ENCODE results near the gene HCN2. TPM values are rescaled to one million over a fixed set of nuclear protein-coding genes. Genes with fewer than 3 reads are reported as not detected.

HCN2 gene
- total RNA-seq, 4 donors from 2014 or later: 0.14 to 1.00 (median 0.64) TPM; not detected in 1

DNA sequence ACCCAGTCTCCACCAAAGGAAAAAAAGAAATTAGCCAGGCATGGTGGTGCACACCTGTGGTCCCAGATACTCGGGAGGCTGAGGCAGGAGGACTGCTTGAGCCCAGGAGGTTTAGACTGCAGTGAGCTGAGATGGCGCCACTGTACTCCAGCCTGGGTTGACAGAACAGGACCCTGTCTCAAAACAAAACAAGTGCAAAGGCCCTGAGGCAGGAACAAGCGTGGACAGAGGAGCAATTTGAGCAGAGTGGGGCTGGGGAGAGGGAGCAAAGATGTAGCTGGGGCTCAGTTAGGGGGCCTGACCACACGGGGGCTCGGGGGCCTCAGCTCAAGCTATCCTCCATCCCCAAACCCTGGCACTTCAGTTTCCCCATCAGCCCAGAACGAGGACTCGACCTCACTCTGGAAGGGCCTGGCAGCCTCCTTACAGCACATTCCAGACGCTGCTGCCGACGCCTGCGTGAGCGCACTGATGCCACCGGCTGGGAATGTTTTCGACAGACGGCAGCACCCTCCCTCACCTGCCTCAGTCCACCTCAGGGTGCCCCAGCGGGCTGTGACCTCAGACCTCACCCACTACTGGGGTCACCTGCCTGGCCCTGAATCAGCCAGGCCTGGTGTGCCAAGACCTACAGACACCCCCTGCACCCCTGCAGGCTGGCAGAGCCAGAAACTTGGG lies 45.4 kb downstream of the HCN2 start:
- Histone ChIP-seq H3K27ac (no peak overlapping the region), H3K27me3 (no peaks in the 10 kb centered on the region), H3K4me1 (peaks cover 25 to 35% (median 31%) of the 10 kb centered on the region in 4 donors), H3K9me3 (no peaks in the 10 kb centered on the region), H3K36me3 (no peaks in the 10 kb centered on the region), H3K4me3 (no peak overlapping the region)
- no peak for DNase-seq
- intact Hi-C loops (cut with DNase I; ENCODE audit: low total_unique reads) (no loop called here), in situ Hi-C loops (cut with MboI; ENCODE audit: low pct_ligation_motif_present in 1 of 4, low pct_unique_long_range_greater_than_20kb in 1 of 4, low sequenced_read_pairs in 3 of 4) (no loop called here)
- WGBS, 2 donors (ENCODE audit: low coverage in 1 of 2): 76 to 93% methylated on average over 3 to 16 of the region's 16 CpGs
- no peak for TF ChIP-seq EP300 (IDR thresholded peaks at IDR 0.05; ENCODE audit: low read depth)
- no peak for TF ChIP-seq POLR2AphosphoS5 (IDR thresholded peaks at IDR 0.05)
- TF ChIP-seq, protein P1, sequence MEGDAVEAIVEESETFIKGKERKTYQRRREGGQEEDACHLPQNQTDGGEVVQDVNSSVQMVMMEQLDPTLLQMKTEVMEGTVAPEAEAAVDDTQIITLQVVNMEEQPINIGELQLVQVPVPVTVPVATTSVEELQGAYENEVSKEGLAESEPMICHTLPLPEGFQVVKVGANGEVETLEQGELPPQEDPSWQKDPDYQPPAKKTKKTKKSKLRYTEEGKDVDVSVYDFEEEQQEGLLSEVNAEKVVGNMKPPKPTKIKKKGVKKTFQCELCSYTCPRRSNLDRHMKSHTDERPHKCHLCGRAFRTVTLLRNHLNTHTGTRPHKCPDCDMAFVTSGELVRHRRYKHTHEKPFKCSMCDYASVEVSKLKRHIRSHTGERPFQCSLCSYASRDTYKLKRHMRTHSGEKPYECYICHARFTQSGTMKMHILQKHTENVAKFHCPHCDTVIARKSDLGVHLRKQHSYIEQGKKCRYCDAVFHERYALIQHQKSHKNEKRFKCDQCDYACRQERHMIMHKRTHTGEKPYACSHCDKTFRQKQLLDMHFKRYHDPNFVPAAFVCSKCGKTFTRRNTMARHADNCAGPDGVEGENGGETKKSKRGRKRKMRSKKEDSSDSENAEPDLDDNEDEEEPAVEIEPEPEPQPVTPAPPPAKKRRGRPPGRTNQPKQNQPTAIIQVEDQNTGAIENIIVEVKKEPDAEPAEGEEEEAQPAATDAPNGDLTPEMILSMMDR (IDR thresholded peaks at IDR 0.05): no peak
- no peak for TF ChIP-seq POLR2A (IDR thresholded peaks at IDR 0.05)

DNA sequence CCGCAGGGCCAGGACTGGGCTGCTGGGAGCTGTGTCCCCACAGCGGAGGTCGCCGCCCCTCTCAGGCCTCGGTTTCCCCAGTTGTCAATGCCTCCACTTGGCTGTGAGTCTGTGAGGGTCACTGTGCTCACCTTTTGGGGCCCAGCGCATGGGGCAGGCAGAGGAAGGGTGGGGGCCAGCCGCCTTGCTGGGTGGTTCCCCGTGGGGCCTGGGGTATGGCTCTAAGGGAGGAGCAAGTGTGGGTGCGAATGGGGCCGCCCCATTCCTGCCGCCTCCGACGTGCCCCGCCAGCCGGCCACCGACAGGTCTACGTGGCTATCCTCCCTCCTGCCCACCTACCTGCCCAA lies 49.2 kb downstream of the HCN2 start:
- intact Hi-C loops (cut with DNase I; ENCODE audit: low total_unique reads) (no loop called here), in situ Hi-C loops (cut with MboI; ENCODE audit: low pct_ligation_motif_present in 1 of 4, low pct_unique_long_range_greater_than_20kb in 1 of 4, low sequenced_read_pairs in 3 of 4) (no loop called here)
- Histone ChIP-seq H3K27me3 (no peaks in the 10 kb centered on the region), H3K4me1 (peaks cover 15 to 21% (median 19%) of the 10 kb centered on the region in 4 donors), H3K4me3 (peak overlapping the region in 2 of 4 donors; percentile 44 to 52), H3K27ac (no peak overlapping the region), H3K9me3 (no peaks in the 10 kb centered on the region), H3K36me3 (no peaks in the 10 kb centered on the region)
- DNase-seq: no peak
- WGBS, 2 donors (ENCODE audit: low coverage in 1 of 2): 66% methylated on average over 9 of the region's 17 CpGs; no CpG with 5 or more reads in 1 of the 2 donors
- TF ChIP-seq POLR2AphosphoS5 (IDR thresholded peaks at IDR 0.05) (no peak), EP300 (IDR thresholded peaks at IDR 0.05; ENCODE audit: low read depth) (no peak), POLR2A (IDR thresholded peaks at IDR 0.05) (no peak)
- TF ChIP-seq, protein P1 (IDR thresholded peaks at IDR 0.05): no peak

DNA sequence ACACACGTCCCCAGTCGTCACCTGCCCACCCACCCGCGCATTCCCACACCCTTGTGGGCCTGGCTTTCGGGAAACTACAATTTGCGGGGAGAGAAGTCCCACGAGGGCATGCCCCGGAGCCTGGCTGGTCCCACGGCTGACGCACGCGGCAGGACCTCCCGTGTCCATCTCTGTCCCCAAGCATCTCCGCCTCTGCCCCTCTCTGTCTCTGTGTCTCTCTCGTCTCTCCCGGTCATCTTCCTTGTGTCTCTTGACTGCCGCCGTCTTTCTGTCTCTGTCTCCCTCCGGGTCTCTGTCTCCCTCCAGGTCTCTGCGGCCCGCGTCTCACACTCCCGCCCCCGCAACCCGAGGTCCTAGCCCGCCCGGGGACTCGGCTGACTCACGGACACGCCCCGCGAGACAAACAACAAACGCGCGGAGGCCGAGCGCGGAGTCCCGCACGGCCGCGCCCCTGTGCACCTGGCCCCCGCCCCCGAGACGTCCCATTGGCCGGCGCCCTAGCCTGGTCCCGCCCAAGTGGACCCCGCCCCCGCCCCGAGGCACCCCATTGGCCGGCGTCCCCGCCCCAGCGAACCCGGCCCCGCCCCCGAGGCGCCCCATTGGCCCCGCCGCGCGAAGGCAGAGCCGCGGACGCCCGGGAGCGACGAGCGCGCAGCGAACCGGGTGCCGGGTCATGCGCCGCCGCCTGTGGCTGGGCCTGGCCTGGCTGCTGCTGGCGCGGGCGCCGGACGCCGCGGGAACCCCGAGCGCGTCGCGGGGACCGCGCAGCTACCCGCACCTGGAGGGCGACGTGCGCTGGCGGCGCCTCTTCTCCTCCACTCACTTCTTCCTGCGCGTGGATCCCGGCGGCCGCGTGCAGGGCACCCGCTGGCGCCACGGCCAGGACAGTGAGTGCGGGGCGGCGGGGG lies 49.8 kb downstream of the HCN2 start, which contains the start of gene FGF22:
FGF22 (plus strand) TSS at position 627 of the 908 bp plus-strand sequence; CDS start at position 674, 47 bp downstream.
- Histone ChIP-seq H3K36me3 (no peaks in the 10 kb centered on the region), H3K27ac (peak within 1 kb of the TSS in 3 of 4 donors; percentile 9 to 49 (median 33)), H3K4me1 (peaks cover 9 to 15% (median 12%) of the 10 kb centered on the region in 4 donors), H3K4me3 (peak within 1 kb of the TSS; percentile 11 to 52 (median 34)), H3K27me3 (no peaks in the 10 kb centered on the region), H3K9me3 (no peaks in the 10 kb centered on the region)
- TF ChIP-seq EP300 (IDR thresholded peaks at IDR 0.05; ENCODE audit: low read depth) (no peak), POLR2A (IDR thresholded peaks at IDR 0.05) (no peak), POLR2AphosphoS5 (IDR thresholded peaks at IDR 0.05) (no peak)
- TF ChIP-seq, protein P1 (IDR thresholded peaks at IDR 0.05): no peak
- intact Hi-C loops (cut with DNase I; ENCODE audit: low total_unique reads) (no loop called here), in situ Hi-C loops (cut with MboI; ENCODE audit: low pct_ligation_motif_present in 1 of 4, low pct_unique_long_range_greater_than_20kb in 1 of 4, low sequenced_read_pairs in 3 of 4) (no loop called here)
- WGBS, 2 donors (ENCODE audit: low coverage in 1 of 2): 3% methylated on average over 106 of the region's 109 CpGs; no CpG with 5 or more reads in 1 of the 2 donors
- DNase-seq: peak; percentile 97

DNA sequence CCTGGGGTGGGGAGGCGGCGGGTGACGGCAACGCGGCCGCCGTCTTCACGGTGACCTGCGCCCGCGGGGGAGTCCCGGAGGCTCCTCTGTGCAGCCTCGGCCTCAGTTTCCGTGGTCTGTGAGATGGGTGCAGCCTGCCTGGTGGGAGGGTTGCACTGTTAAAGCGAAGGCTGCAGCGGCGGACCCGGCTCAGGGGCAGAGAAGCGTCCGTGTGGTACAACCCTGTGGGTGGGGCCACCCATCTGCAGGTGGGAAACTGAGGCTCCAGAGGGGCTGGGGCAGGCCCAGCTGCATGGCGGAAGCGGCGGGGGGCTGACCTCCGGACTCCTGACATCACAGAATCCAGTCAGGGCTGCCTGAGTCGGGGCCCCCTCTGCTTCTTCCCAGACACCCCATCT lies 50.5 kb downstream of the HCN2 start:
- Histone ChIP-seq H3K27me3 (no peaks in the 10 kb centered on the region), H3K27ac (peak overlapping the region in 3 of 4 donors; percentile 9 to 49 (median 33)), H3K9me3 (no peaks in the 10 kb centered on the region), H3K36me3 (no peaks in the 10 kb centered on the region), H3K4me3 (peak overlapping the region; percentile 11 to 52 (median 34)), H3K4me1 (peaks cover 8 to 14% (median 9%) of the 10 kb centered on the region in 4 donors)
- WGBS, 2 donors (ENCODE audit: low coverage in 1 of 2): 40% methylated on average over 25 of the region's 25 CpGs; no CpG with 5 or more reads in 1 of the 2 donors
- in situ Hi-C loops (cut with MboI; ENCODE audit: low pct_ligation_motif_present in 1 of 4, low pct_unique_long_range_greater_than_20kb in 1 of 4, low sequenced_read_pairs in 3 of 4): no loop called here
- intact Hi-C loops (cut with DNase I; ENCODE audit: low total_unique reads): no loop called here
- no peak for DNase-seq
- TF ChIP-seq POLR2AphosphoS5 (IDR thresholded peaks at IDR 0.05): no peak
- TF ChIP-seq EP300 (IDR thresholded peaks at IDR 0.05; ENCODE audit: low read depth): no peak
- TF ChIP-seq, protein P1 (IDR thresholded peaks at IDR 0.05): no peak
- no peak for TF ChIP-seq POLR2A (IDR thresholded peaks at IDR 0.05)

All from transverse colon (tissue), 4 donors.